NB4 (cell line): Measurements from ENCODE around the gene SSH2.

Source experiments
- DNase-seq: peaks from one replicate; pipeline ENCODE4 v3.0.0; 2010; ENCODE audit warnings: low read depth
- H3K4me3 ChIP-seq: one replicate; pipeline ENCODE4 v1.5.1; 2011; ENCODE audit warnings: mild to moderate bottlenecking, low read depth, low read length, moderate library complexity
- CTCF ChIP-seq: IDR thresholded peaks from one replicate; pipeline ENCODE4 v1.5.1; 2012; ENCODE audit warnings: low read depth, low read length
- MAX ChIP-seq: IDR thresholded peaks from 2 replicates; pipeline ENCODE4 v1.6.1; 2011; ENCODE audit warnings: low read depth, low read length
- MYC ChIP-seq: IDR thresholded peaks from 2 replicates; pipeline ENCODE4 v1.6.1; 2011; ENCODE audit warnings: low read depth, low read length
- POLR2A ChIP-seq: IDR thresholded peaks from 2 replicates; pipeline ENCODE4 v1.6.1; 2011; ENCODE audit warnings: mild to moderate bottlenecking; ENCODE audit not compliant: insufficient read length; ENCODE audit errors: extremely low read depth

Gene SSH2

GRCh38 chr17:29722411-29723198, 207.4 kb downstream of the SSH2 start:
- peak; percentile 97 for DNase-seq
- peak overlapping the region; percentile 55 for H3K4me3 ChIP-seq
- TF ChIP-seq MYC, result peak; percentile 27; the same call in 1 of the 2 replicates
- peak; percentile 53 for TF ChIP-seq MAX
- TF ChIP-seq POLR2A, result no peak
- TF ChIP-seq CTCF, result no peak

GRCh38 chr17:29720551-29720950, 209.5 kb downstream of the SSH2 start:
- peak overlapping the region; percentile 0 for H3K4me3 ChIP-seq
- DNase-seq, result peak; percentile 63
- TF ChIP-seq POLR2A (no peak), MAX (no peak), CTCF (no peak), MYC (no peak)

GRCh38 chr17:29719469-29719868, 210.6 kb downstream of the SSH2 start:
- DNase-seq, result no peak
- TF ChIP-seq MAX, result no peak
- H3K4me3 ChIP-seq, result no peak overlapping the region

GRCh38 chr17:29718446-29719039, 211.5 kb downstream of the SSH2 start:
- no peak for DNase-seq
- no peak overlapping the region for H3K4me3 ChIP-seq
- TF ChIP-seq MYC (no peak), CTCF (no peak), POLR2A (no peak), MAX (no peak)

GRCh38 chr17:29717817-29718216, 212.2 kb downstream of the SSH2 start:
- no peak overlapping the region for H3K4me3 ChIP-seq
- TF ChIP-seq CTCF, result no peak
- no peak for TF ChIP-seq MYC
- TF ChIP-seq MAX, result no peak
- TF ChIP-seq POLR2A, result no peak
- no peak for DNase-seq

- no peak for DNase-seq
- H3K4me3 ChIP-seq, result no peak overlapping the region
- TF ChIP-seq POLR2A (no peak), MAX (no peak), MYC (no peak), CTCF (no peak)
These were observed 213.5 kb downstream of the SSH2 start for GRCh38 chr17:29716566-29716965.
